SK-N-SH treated with all-trans-retinoic acid at 6 μM for 48 hours (cell line): Measurements from ENCODE around the gene LCORL.

Experiments
- ATAC-seq: fragments of 200-7000 bp; cut with Tn5 transposase; 3 replicates; pipeline ENCODE4 v1.9.1; 2020; ENCODE audit warnings: mild to moderate bottlenecking, moderate library complexity
- BACH2 ChIP-seq: fragments of 250-450 bp; sonication (Bioruptor Pico); IDR thresholded peaks from 2 replicates; pipeline ENCODE4 v1.9.0; 2021; ENCODE audit warnings: mild to moderate bottlenecking, borderline replicate concordance
- CSDC2 ChIP-seq: fragments of 250-450 bp; sonication (Bioruptor Pico); IDR thresholded peaks from 2 replicates; pipeline ENCODE4 v1.5.0; 2020; ENCODE audit warnings: mild to moderate bottlenecking, moderate library complexity
- ESRRG ChIP-seq: fragments of 250-450 bp; sonication (Bioruptor Pico); IDR thresholded peaks from 2 replicates; pipeline ENCODE4 v1.6.1; 2021; ENCODE audit warnings: mild to moderate bottlenecking
- GLIS3 ChIP-seq: fragments of 250-450 bp; sonication (Bioruptor Pico); IDR thresholded peaks from 2 replicates; pipeline ENCODE4 v1.5.0; 2020; ENCODE audit warnings: mild to moderate bottlenecking, moderate library complexity
- OSR1 ChIP-seq: fragments of 250-450 bp; sonication (Bioruptor Pico); IDR thresholded peaks from 2 replicates; pipeline ENCODE4 v1.8.0; 2022; ENCODE audit warnings: moderate library complexity, mild to moderate bottlenecking, inconsistent platforms
- RARB ChIP-seq: fragments of 250-450 bp; sonication (Bioruptor Pico); IDR thresholded peaks from 2 replicates; pipeline ENCODE4 v1.8.0; 2021; ENCODE audit warnings: mild to moderate bottlenecking, moderate library complexity
- SNAI2 ChIP-seq: fragments of 250-450 bp; sonication (Bioruptor Pico); IDR thresholded peaks from 2 replicates; pipeline ENCODE4 v1.5.0; 2020; ENCODE audit warnings: mild to moderate bottlenecking, moderate library complexity
- TCF4 ChIP-seq: fragments of 250-450 bp; sonication (Bioruptor Pico); IDR thresholded peaks from 2 replicates; pipeline ENCODE4 v1.8.0; 2021; ENCODE audit warnings: mild to moderate bottlenecking, moderate library complexity, borderline replicate concordance
- TOX ChIP-seq: fragments of 250-450 bp; sonication (Bioruptor Pico); IDR thresholded peaks from 2 replicates; pipeline ENCODE4 v1.8.0; 2021; ENCODE audit warnings: mild to moderate bottlenecking, moderate library complexity, borderline replicate concordance
- ZC3H10 ChIP-seq: fragments of 250-450 bp; sonication (Bioruptor Pico); IDR thresholded peaks from 2 replicates; pipeline ENCODE4 v1.5.1; 2021; ENCODE audit warnings: mild to moderate bottlenecking, moderate library complexity
- ZFP3 ChIP-seq: fragments of 250-450 bp; sonication (Bioruptor Pico); IDR thresholded peaks from 2 replicates; pipeline ENCODE4 v1.5.0; 2020; ENCODE audit warnings: mild to moderate bottlenecking, moderate library complexity
- ZFP30 ChIP-seq: fragments of 450-650 bp; formaldehyde crosslinking; IDR thresholded peaks from 2 replicates; pipeline ENCODE4 v1.5.0; 2022; ENCODE audit warnings: mild to moderate bottlenecking, moderate library complexity
- ZNF565 ChIP-seq: fragments of 450-650 bp; formaldehyde crosslinking; conservative IDR thresholded peaks from 2 replicates; pipeline ENCODE4 v1.5.0; 2020; ENCODE audit warnings: low read depth, mild to moderate bottlenecking, moderate library complexity
- ZNF70 ChIP-seq: fragments of 450-650 bp; formaldehyde crosslinking; IDR thresholded peaks from 2 replicates; pipeline ENCODE4 v1.5.0; 2020; ENCODE audit warnings: mild to moderate bottlenecking, moderate library complexity
- ZNF8 ChIP-seq: fragments of 450-650 bp; formaldehyde crosslinking; IDR thresholded peaks from 2 replicates; pipeline ENCODE4 v1.5.0; 2020; ENCODE audit warnings: mild to moderate bottlenecking, moderate library complexity
- TF ChIP-seq, protein P1 (sequence below): fragments of 250-450 bp; sonication (Bioruptor Pico); IDR thresholded peaks from 2 replicates; pipeline ENCODE4 v1.5.0; 2020; ENCODE audit warnings: mild to moderate bottlenecking, moderate library complexity
- TF ChIP-seq, protein P2 (sequence below): fragments of 250-450 bp; sonication (Bioruptor Pico); IDR thresholded peaks from 2 replicates; pipeline ENCODE4 v1.8.0; 2021; ENCODE audit warnings: low read depth, mild to moderate bottlenecking, moderate library complexity, borderline replicate concordance
- TF ChIP-seq, protein P3 (sequence below): fragments of 250-450 bp; sonication (Bioruptor Pico); IDR thresholded peaks from 2 replicates; pipeline ENCODE4 v1.8.0; 2020; ENCODE audit warnings: mild to moderate bottlenecking, moderate library complexity, borderline replicate concordance
- TF ChIP-seq, protein P4 (sequence below): fragments of 250-450 bp; sonication (Bioruptor Pico); IDR thresholded peaks from 2 replicates; pipeline ENCODE4 v1.5.1; 2020; ENCODE audit warnings: low read depth, mild to moderate bottlenecking, moderate library complexity

LCORL gene

DNA sequence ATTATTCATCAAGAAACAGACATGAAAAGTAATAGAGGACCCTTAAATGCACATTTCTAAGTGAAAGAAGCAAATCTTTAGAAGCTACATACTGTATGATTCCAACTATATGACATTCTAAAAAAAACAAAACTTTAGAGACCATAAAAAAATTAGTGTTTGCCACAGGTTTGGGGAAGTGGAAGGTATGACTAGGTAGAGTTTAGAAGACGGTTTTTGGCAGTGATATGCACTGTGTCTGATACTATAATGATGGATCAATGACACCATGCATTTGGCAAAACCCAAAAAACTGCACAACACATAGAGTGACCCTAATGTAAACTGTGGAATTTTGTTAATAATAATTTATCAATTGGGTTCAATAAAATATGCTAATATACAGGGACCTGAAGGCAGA is 54.5 kb downstream of the LCORL start:
- ATAC-seq = no peak
- TF ChIP-seq GLIS3 (CRISPR knock-in tag) = no peak
- no peak for TF ChIP-seq RARB
- TF ChIP-seq ZNF8 (CRISPR knock-in tag) = no peak
- TF ChIP-seq TOX (CRISPR knock-in tag) = no peak
- no peak for TF ChIP-seq SNAI2 (CRISPR knock-in tag)
- TF ChIP-seq BACH2 (CRISPR knock-in tag) = no peak
- TF ChIP-seq, protein P1, sequence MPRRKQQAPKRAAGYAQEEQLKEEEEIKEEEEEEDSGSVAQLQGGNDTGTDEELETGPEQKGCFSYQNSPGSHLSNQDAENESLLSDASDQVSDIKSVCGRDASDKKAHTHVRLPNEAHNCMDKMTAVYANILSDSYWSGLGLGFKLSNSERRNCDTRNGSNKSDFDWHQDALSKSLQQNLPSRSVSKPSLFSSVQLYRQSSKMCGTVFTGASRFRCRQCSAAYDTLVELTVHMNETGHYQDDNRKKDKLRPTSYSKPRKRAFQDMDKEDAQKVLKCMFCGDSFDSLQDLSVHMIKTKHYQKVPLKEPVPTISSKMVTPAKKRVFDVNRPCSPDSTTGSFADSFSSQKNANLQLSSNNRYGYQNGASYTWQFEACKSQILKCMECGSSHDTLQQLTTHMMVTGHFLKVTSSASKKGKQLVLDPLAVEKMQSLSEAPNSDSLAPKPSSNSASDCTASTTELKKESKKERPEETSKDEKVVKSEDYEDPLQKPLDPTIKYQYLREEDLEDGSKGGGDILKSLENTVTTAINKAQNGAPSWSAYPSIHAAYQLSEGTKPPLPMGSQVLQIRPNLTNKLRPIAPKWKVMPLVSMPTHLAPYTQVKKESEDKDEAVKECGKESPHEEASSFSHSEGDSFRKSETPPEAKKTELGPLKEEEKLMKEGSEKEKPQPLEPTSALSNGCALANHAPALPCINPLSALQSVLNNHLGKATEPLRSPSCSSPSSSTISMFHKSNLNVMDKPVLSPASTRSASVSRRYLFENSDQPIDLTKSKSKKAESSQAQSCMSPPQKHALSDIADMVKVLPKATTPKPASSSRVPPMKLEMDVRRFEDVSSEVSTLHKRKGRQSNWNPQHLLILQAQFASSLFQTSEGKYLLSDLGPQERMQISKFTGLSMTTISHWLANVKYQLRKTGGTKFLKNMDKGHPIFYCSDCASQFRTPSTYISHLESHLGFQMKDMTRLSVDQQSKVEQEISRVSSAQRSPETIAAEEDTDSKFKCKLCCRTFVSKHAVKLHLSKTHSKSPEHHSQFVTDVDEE = no peak
- TF ChIP-seq ZC3H10 (CRISPR knock-in tag) = no peak
- TF ChIP-seq, protein P2, sequence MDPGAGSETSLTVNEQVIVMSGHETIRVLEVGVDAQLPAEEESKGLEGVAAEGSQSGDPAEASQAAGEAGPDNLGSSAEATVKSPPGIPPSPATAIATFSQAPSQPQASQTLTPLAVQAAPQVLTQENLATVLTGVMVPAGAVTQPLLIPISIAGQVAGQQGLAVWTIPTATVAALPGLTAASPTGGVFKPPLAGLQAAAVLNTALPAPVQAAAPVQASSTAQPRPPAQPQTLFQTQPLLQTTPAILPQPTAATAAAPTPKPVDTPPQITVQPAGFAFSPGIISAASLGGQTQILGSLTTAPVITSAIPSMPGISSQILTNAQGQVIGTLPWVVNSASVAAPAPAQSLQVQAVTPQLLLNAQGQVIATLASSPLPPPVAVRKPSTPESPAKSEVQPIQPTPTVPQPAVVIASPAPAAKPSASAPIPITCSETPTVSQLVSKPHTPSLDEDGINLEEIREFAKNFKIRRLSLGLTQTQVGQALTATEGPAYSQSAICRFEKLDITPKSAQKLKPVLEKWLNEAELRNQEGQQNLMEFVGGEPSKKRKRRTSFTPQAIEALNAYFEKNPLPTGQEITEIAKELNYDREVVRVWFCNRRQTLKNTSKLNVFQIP = no peak
- no peak for TF ChIP-seq ZFP30 (CRISPR knock-in tag)
- TF ChIP-seq CSDC2 = no peak
- no peak for TF ChIP-seq ZNF565 (CRISPR knock-in tag)
- TF ChIP-seq, protein P3, sequence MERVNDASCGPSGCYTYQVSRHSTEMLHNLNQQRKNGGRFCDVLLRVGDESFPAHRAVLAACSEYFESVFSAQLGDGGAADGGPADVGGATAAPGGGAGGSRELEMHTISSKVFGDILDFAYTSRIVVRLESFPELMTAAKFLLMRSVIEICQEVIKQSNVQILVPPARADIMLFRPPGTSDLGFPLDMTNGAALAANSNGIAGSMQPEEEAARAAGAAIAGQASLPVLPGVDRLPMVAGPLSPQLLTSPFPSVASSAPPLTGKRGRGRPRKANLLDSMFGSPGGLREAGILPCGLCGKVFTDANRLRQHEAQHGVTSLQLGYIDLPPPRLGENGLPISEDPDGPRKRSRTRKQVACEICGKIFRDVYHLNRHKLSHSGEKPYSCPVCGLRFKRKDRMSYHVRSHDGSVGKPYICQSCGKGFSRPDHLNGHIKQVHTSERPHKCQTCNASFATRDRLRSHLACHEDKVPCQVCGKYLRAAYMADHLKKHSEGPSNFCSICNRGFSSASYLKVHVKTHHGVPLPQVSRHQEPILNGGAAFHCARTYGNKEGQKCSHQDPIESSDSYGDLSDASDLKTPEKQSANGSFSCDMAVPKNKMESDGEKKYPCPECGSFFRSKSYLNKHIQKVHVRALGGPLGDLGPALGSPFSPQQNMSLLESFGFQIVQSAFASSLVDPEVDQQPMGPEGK (CRISPR knock-in tag) = no peak
- TF ChIP-seq OSR1 = no peak
- TF ChIP-seq TCF4 (CRISPR knock-in tag) = no peak
- no peak for TF ChIP-seq ZFP3 (CRISPR knock-in tag)
- TF ChIP-seq ZNF70 (CRISPR knock-in tag) = no peak
- TF ChIP-seq, protein P4, sequence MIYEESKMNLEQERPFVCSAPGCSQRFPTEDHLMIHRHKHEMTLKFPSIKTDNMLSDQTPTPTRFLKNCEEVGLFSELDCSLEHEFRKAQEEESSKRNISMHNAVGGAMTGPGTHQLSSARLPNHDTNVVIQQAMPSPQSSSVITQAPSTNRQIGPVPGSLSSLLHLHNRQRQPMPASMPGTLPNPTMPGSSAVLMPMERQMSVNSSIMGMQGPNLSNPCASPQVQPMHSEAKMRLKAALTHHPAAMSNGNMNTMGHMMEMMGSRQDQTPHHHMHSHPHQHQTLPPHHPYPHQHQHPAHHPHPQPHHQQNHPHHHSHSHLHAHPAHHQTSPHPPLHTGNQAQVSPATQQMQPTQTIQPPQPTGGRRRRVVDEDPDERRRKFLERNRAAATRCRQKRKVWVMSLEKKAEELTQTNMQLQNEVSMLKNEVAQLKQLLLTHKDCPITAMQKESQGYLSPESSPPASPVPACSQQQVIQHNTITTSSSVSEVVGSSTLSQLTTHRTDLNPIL (CRISPR knock-in tag) = no peak

DNA sequence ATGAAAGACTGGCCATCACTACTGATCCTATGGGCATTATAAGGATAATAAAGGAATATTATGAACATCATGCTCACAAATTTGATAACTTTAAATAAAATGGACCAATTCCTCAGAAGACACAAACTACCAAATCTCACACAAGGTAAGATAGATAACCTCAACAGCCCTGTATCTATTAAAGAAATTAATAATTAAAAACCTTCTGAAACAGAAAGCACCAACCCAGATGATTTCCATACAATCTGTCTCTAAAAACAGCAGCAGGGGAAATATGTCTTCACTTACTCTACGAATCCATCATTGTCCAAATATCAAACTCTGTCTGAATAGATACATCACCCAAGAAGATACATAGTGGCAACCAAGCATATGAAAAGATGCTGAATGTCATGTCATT is 55.2 kb downstream of the LCORL start:
- ATAC-seq = no peak
- TF ChIP-seq, protein P4 (CRISPR knock-in tag) = no peak
- TF ChIP-seq ZNF565 (CRISPR knock-in tag) (no peak), ZC3H10 (CRISPR knock-in tag) (no peak)
- TF ChIP-seq, protein P3 (CRISPR knock-in tag) = no peak
- TF ChIP-seq, all 23 proteins: peak for 0

DNA sequence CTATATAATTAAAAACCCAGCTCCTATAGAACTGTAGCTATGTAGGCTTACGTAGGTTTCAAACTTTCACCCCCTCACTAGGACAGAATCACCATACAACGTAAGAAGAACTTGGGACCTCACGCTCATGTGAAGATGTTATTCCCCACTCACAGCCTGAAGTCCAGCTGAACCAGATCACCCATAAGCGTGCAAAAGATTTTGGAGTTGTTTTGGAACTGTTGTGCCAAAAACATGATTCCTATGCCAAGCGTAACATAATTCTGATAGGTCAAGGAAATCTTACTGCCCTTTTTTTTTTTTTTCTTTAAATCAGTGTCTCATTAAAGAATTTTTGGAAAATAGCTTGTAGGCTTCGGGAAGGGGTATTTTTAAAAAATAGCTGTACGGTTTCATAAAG is 57.0 kb downstream of the LCORL start:
- ATAC-seq = no peak
- no peak for TF ChIP-seq ESRRG (CRISPR knock-in tag)
- TF ChIP-seq OSR1 = no peak
- TF ChIP-seq, protein P1 = no peak
- TF ChIP-seq TCF4 (CRISPR knock-in tag) = no peak
- TF ChIP-seq CSDC2 = no peak
